Measurements from ENCODE around the gene INO80.

Gene INO80

GRCh38 chr15:41078125-41078524 is 38.0 kb downstream of the INO80 start:
- no peaks in the 10 kb centered on the region for H3K4me1 ChIP-seq (ENCODE audit: control insufficient read depth, insufficient read depth, low read length, unreplicated experiment)
- H3K79me2 ChIP-seq (ENCODE audit: control insufficient read depth, insufficient read depth, low read length, unreplicated experiment): no peaks in the 10 kb centered on the region
- H3K27ac ChIP-seq (ENCODE audit: low read depth, low read length): no peak overlapping the region
- H2AFZ ChIP-seq (ENCODE audit: low read length, unreplicated experiment): no peak overlapping the region
- H3K27me3 ChIP-seq (ENCODE audit: insufficient read depth, low read length): no peaks in the 10 kb centered on the region
- H3K36me3 ChIP-seq (ENCODE audit: insufficient read depth, low read length): peaks cover 32% of the 10 kb centered on the region
- no peak overlapping the region for H3K4me3 ChIP-seq (ENCODE audit: low read depth, low read length)

GRCh38 chr15:41073028-41073427 is 43.1 kb downstream of the INO80 start:
- H3K4me3 ChIP-seq (ENCODE audit: low read depth, low read length): no peak overlapping the region
- H3K79me2 ChIP-seq (ENCODE audit: control insufficient read depth, insufficient read depth, low read length, unreplicated experiment): no peaks in the 10 kb centered on the region
- H3K36me3 ChIP-seq (ENCODE audit: insufficient read depth, low read length): peaks cover 31% of the 10 kb centered on the region
- no peaks in the 10 kb centered on the region for H3K27me3 ChIP-seq (ENCODE audit: insufficient read depth, low read length)
- no peaks in the 10 kb centered on the region for H3K4me1 ChIP-seq (ENCODE audit: control insufficient read depth, insufficient read depth, low read length, unreplicated experiment)
- no peak overlapping the region for H3K27ac ChIP-seq (ENCODE audit: low read depth, low read length)
- no peak overlapping the region for H2AFZ ChIP-seq (ENCODE audit: low read length, unreplicated experiment)

- Histone ChIP-seq H2AFZ (ENCODE audit: low read length, unreplicated experiment) (no peak overlapping the region), H3K79me2 (ENCODE audit: control insufficient read depth, insufficient read depth, low read length, unreplicated experiment) (no peaks in the 10 kb centered on the region), H3K4me1 (ENCODE audit: control insufficient read depth, insufficient read depth, low read length, unreplicated experiment) (no peaks in the 10 kb centered on the region), H3K27ac (ENCODE audit: low read depth, low read length) (no peak overlapping the region), H3K4me3 (ENCODE audit: low read depth, low read length) (no peak overlapping the region), H3K36me3 (ENCODE audit: insufficient read depth, low read length) (peaks cover 34% of the 10 kb centered on the region), H3K27me3 (ENCODE audit: insufficient read depth, low read length) (no peaks in the 10 kb centered on the region)
These were observed 44.1 kb downstream of the INO80 start for GRCh38 chr15:41072013-41072412.

GRCh38 chr15:41066516-41066915 is 49.6 kb downstream of the INO80 start:
- no peak overlapping the region for H3K27ac ChIP-seq (ENCODE audit: low read depth, low read length)
- peaks cover 61% of the 10 kb centered on the region for H3K36me3 ChIP-seq (ENCODE audit: insufficient read depth, low read length)
- no peak overlapping the region for H3K4me3 ChIP-seq (ENCODE audit: low read depth, low read length)
- H3K4me1 ChIP-seq (ENCODE audit: control insufficient read depth, insufficient read depth, low read length, unreplicated experiment): no peaks in the 10 kb centered on the region
- no peak overlapping the region for H2AFZ ChIP-seq (ENCODE audit: low read length, unreplicated experiment)
- H3K27me3 ChIP-seq (ENCODE audit: insufficient read depth, low read length): no peaks in the 10 kb centered on the region
- H3K79me2 ChIP-seq (ENCODE audit: control insufficient read depth, insufficient read depth, low read length, unreplicated experiment): no peaks in the 10 kb centered on the region

GRCh38 chr15:41061667-41062066 is 54.4 kb downstream of the INO80 start:
- peaks cover 66% of the 10 kb centered on the region for H3K36me3 ChIP-seq (ENCODE audit: insufficient read depth, low read length)
- H3K27me3 ChIP-seq (ENCODE audit: insufficient read depth, low read length): no peaks in the 10 kb centered on the region
- no peaks in the 10 kb centered on the region for H3K4me1 ChIP-seq (ENCODE audit: control insufficient read depth, insufficient read depth, low read length, unreplicated experiment)
- H3K27ac ChIP-seq (ENCODE audit: low read depth, low read length): no peak overlapping the region
- H2AFZ ChIP-seq (ENCODE audit: low read length, unreplicated experiment): no peak overlapping the region
- no peaks in the 10 kb centered on the region for H3K79me2 ChIP-seq (ENCODE audit: control insufficient read depth, insufficient read depth, low read length, unreplicated experiment)
- H3K4me3 ChIP-seq (ENCODE audit: low read depth, low read length): no peak overlapping the region

GRCh38 chr15:41060505-41060904 is 55.6 kb downstream of the INO80 start:
- H3K4me3 ChIP-seq (ENCODE audit: low read depth, low read length): no peak overlapping the region
- no peaks in the 10 kb centered on the region for H3K27me3 ChIP-seq (ENCODE audit: insufficient read depth, low read length)
- no peak overlapping the region for H2AFZ ChIP-seq (ENCODE audit: low read length, unreplicated experiment)
- H3K27ac ChIP-seq (ENCODE audit: low read depth, low read length): no peak overlapping the region
- H3K36me3 ChIP-seq (ENCODE audit: insufficient read depth, low read length): peaks cover 73% of the 10 kb centered on the region
- no peaks in the 10 kb centered on the region for H3K4me1 ChIP-seq (ENCODE audit: control insufficient read depth, insufficient read depth, low read length, unreplicated experiment)
- no peaks in the 10 kb centered on the region for H3K79me2 ChIP-seq (ENCODE audit: control insufficient read depth, insufficient read depth, low read length, unreplicated experiment)

GRCh38 chr15:41056810-41057209 is 59.3 kb downstream of the INO80 start:
- no peak overlapping the region for H3K27ac ChIP-seq (ENCODE audit: low read depth, low read length)
- no peak overlapping the region for H3K4me3 ChIP-seq (ENCODE audit: low read depth, low read length)
- H3K36me3 ChIP-seq (ENCODE audit: insufficient read depth, low read length): peaks cover 50% of the 10 kb centered on the region
- H3K79me2 ChIP-seq (ENCODE audit: control insufficient read depth, insufficient read depth, low read length, unreplicated experiment): no peaks in the 10 kb centered on the region
- H3K27me3 ChIP-seq (ENCODE audit: insufficient read depth, low read length): no peaks in the 10 kb centered on the region
- H2AFZ ChIP-seq (ENCODE audit: low read length, unreplicated experiment): no peak overlapping the region
- H3K4me1 ChIP-seq (ENCODE audit: control insufficient read depth, insufficient read depth, low read length, unreplicated experiment): no peaks in the 10 kb centered on the region

GRCh38 chr15:41055706-41056105 is 60.4 kb downstream of the INO80 start:
- no peak overlapping the region for H3K4me3 ChIP-seq (ENCODE audit: low read depth, low read length)
- H2AFZ ChIP-seq (ENCODE audit: low read length, unreplicated experiment): no peak overlapping the region
- H3K27me3 ChIP-seq (ENCODE audit: insufficient read depth, low read length): no peaks in the 10 kb centered on the region
- H3K27ac ChIP-seq (ENCODE audit: low read depth, low read length): no peak overlapping the region
- peaks cover 43% of the 10 kb centered on the region for H3K36me3 ChIP-seq (ENCODE audit: insufficient read depth, low read length)
- H3K4me1 ChIP-seq (ENCODE audit: control insufficient read depth, insufficient read depth, low read length, unreplicated experiment): no peaks in the 10 kb centered on the region
- no peaks in the 10 kb centered on the region for H3K79me2 ChIP-seq (ENCODE audit: control insufficient read depth, insufficient read depth, low read length, unreplicated experiment)

GRCh38 chr15:41051139-41051538 is 64.9 kb downstream of the INO80 start:
- Histone ChIP-seq H3K36me3 (ENCODE audit: insufficient read depth, low read length) (peaks cover 32% of the 10 kb centered on the region), H2AFZ (ENCODE audit: low read length, unreplicated experiment) (no peak overlapping the region), H3K27me3 (ENCODE audit: insufficient read depth, low read length) (no peaks in the 10 kb centered on the region), H3K79me2 (ENCODE audit: control insufficient read depth, insufficient read depth, low read length, unreplicated experiment) (no peaks in the 10 kb centered on the region), H3K27ac (ENCODE audit: low read depth, low read length) (no peak overlapping the region), H3K4me3 (ENCODE audit: low read depth, low read length) (no peak overlapping the region), H3K4me1 (ENCODE audit: control insufficient read depth, insufficient read depth, low read length, unreplicated experiment) (no peaks in the 10 kb centered on the region)

GRCh38 chr15:41048852-41049251 is 67.2 kb downstream of the INO80 start:
- Histone ChIP-seq H3K36me3 (ENCODE audit: insufficient read depth, low read length) (peaks cover 25% of the 10 kb centered on the region), H3K27ac (ENCODE audit: low read depth, low read length) (no peak overlapping the region), H2AFZ (ENCODE audit: low read length, unreplicated experiment) (no peak overlapping the region), H3K27me3 (ENCODE audit: insufficient read depth, low read length) (no peaks in the 10 kb centered on the region), H3K4me1 (ENCODE audit: control insufficient read depth, insufficient read depth, low read length, unreplicated experiment) (peaks cover under 1% of the 10 kb centered on the region), H3K4me3 (ENCODE audit: low read depth, low read length) (no peak overlapping the region), H3K79me2 (ENCODE audit: control insufficient read depth, insufficient read depth, low read length, unreplicated experiment) (no peaks in the 10 kb centered on the region)

GRCh38 chr15:41048397-41048796 is 67.7 kb downstream of the INO80 start:
- Histone ChIP-seq H2AFZ (ENCODE audit: low read length, unreplicated experiment) (no peak overlapping the region), H3K36me3 (ENCODE audit: insufficient read depth, low read length) (peaks cover 25% of the 10 kb centered on the region), H3K4me3 (ENCODE audit: low read depth, low read length) (no peak overlapping the region), H3K79me2 (ENCODE audit: control insufficient read depth, insufficient read depth, low read length, unreplicated experiment) (no peaks in the 10 kb centered on the region), H3K27me3 (ENCODE audit: insufficient read depth, low read length) (no peaks in the 10 kb centered on the region), H3K4me1 (ENCODE audit: control insufficient read depth, insufficient read depth, low read length, unreplicated experiment) (peaks cover 5% of the 10 kb centered on the region), H3K27ac (ENCODE audit: low read depth, low read length) (no peak overlapping the region)
